IPS DF 19.7 (cell line): ENCODE data around the gene RASGRF1.
"Not testable (repeated sequence)": the region's sequence is repeated elsewhere in the genome, so short reads cannot be mapped to it uniquely, and the experiment has no call there.

Experiments used
- DNase-seq: peaks from one replicate; pipeline ENCODE4 v3.0.0-alpha.2; 2013; ENCODE audit warnings: low read depth, low spot score

RASGRF1 gene

DNA sequence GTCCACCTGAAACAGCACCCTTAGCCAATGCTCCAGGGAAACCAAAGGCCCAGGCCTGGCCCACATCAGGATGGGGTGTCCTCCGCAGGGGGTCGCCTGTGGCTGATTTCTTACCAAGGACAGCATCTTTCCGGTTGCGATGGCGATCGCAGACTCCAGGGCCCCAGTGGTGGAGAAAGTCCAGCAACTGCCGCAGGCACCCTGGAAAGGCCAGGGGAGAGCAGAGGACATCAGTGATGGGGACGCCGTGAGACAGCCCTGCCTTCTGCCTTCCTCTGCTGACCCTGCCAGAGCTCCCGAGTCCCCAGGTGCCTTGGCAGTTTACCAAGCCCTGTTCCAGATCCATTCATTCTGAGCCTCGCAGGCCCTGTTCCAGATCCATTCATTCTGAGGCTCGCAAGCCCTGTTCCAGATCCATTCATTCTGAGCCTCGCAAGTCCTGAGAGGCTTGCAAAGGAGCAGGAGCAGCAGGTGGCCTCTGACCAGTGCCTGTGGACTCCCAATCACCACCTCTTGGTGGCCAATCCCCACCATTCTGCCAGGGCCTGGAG lies 158.2 kb downstream of the RASGRF1 start:
- no peak for DNase-seq

DNA sequence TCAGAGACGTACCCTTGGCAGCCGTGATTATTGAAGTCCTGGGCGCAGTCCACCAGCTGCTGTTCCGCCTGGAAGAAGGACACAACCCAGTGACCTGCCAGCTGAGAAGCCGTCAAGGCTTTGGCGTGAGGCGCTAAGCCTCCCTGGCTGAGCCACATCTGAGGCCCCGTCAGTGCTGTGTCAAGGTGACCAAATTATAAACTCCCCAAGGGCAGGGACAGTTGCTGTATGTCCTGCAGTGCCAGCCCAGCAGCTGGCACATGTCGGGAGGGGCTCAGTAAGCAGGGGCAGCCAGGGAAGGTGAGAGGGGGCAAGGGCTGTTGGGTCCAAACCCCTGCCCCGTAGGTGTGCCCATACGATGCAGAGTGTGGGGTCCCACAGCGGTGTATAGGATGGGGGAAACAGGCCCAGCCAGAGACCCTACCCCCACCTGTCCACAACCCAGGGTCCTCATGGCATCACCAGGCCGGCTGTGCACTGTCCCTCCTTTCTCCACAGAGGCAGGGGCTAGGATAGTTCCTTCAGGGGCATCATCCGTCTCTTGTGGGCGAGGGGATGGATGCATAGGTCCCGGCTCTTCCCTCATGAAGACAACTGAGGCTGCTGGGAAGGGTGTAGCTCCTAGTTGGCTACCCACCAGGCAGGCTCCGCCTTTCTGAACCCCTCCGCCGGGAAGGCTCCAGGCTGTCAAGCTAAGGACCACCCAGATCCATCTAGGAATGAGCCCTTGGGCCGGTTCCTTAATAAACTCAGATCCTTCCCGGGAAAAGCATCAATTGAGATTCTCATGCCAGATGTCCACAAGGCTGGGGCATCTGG lies 158.9 kb downstream of the RASGRF1 start:
- DNase-seq = no peak

GRCh38 chr15:78930577-78931388 lies 159.8 kb downstream of the RASGRF1 start:
- no peak for DNase-seq

DNA sequence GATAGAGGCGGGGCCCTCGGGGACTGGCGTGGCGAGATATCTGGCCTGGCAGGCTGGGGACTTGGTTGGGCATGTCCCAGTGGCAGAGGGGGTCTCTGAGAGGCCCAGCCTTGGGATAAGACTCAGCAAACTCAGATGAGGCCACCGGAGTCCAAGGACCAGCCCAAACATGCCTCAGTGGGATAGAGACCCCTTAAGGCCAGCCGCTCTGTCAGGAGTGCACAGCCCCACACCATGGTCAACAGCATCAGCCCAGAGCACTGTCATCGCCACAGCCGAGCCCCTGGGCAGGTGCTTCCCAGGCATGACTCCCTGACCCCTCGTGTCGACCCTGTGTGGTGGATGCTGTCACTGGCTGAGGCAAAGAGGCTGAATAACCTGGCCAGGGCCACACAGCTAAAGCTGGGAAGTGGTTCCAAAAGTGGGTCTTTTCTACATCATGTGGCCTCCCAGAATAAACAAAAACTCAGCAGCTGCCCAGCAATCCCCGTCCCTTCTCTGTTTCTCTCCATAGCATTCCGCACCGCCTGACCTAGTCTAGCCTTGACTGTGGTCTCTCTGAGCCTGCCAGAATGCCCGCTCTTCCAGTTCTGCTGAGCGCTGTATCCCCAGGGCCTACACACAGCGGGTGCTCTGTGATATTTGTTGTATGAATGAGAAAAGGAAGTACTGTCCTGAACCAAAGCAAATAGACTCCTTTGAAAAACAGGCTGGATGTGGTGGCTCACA lies 160.9 kb downstream of the RASGRF1 start:
- DNase-seq = no peak

- no peak for DNase-seq
Observed at GRCh38 chr15:78928616-78929093, 161.9 kb downstream of the RASGRF1 start.

DNA sequence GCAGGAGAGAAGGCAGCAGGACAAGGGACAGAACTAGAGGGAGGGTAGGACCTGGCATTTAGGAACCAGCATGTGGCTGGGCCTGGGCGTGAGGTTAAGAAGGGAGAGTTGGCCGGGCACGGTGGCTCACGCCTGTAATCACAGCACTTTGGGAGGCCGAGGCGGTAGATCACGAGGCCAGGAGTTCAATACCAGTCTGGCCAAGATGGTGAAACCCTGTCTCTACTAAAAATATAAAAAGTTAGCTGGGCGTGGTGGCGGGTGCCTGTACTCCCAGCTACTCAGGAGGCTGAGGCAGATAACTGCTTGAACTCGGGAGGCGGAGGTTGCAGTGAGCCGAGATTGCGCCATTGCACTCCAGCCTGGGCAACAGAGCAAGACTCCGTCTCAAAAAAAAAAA lies 162.4 kb downstream of the RASGRF1 start:
- DNase-seq = not testable (repeated sequence)

DNA sequence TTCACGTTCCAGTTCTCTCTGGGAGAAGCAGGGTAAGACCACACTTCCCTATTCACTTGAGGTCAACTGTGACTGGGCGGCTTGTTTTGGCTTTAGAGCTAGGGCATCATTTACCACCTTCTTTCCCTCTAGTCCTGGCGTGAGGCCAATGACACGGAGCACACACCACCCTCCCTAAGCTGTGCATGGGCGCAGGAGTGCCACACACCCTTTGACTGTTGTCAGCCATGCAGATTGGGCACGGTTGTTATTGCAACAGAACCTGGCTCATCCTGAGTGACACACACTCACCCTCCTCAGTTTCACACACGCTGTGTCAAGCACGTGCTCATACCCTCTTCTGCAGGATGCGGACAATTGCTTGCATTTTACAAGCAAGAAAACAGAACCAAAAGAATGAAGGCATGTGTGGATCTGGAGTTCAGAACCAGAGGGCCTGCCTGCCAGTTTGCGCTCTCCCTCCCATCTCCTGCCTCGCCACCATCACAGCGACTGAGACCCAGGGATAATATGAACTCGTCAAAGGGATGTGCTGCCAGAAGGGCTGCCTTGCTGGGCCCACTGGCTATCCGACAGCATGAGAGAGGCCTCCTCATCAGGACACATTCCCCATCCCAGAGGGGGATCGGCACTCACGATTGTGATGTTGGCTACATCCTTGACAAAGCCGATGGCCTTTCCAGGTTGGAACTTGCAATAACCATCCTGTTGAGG lies 163.3 kb downstream of the RASGRF1 start:
- DNase-seq = no peak

- DNase-seq = no peak
Observed at GRCh38 chr15:78925956-78926743, 164.4 kb downstream of the RASGRF1 start.

GRCh38 chr15:78925076-78925624 lies 165.4 kb downstream of the RASGRF1 start:
- DNase-seq = no peak

DNA sequence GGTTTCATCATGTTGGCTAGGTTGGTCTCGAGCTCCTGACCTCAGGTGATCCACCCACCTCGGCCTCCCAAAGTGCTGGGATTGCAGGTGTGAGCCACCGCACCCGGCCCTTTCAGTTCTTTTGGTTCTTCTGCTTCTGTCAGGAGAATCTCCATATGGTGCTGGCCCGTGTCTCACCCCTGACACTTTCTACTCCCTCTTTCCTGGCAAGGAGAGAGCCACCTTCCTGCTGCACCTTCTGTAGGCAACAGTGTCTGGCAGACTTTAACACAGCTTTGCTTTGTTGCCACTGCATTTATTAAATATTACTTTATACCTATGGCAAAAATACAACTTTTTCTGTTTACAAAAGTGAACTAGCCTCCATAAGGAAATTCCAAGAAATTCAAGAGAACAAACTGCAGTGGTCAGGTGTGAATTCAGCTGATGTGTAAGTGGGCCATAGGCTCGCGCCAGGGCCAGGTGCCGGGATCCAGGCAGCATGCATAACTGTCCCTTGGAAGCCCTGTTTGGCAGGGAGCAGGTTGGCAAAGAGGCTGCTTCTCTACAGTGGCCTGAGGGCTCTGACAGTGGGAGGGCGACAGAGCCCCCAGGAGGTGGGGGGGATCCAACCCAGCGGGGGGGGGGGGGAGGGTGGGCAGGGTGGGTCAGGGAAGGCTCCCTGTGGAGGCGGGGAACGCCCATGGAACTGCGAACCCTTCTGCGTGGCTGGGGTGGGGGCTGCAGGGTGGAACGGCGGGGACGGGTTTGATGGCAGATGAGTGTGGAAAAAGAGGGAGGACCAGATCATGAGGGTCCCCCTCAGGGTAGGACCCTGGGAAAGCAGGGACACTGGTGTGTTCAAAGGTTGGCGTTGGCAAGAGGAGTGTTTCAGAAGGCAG lies 166.9 kb downstream of the RASGRF1 start:
- DNase-seq = no peak

- no peak for DNase-seq
Observed at GRCh38 chr15:78923015-78923414, 167.6 kb downstream of the RASGRF1 start.

GRCh38 chr15:78922527-78922926 lies 168.1 kb downstream of the RASGRF1 start:
- DNase-seq = no peak

DNA sequence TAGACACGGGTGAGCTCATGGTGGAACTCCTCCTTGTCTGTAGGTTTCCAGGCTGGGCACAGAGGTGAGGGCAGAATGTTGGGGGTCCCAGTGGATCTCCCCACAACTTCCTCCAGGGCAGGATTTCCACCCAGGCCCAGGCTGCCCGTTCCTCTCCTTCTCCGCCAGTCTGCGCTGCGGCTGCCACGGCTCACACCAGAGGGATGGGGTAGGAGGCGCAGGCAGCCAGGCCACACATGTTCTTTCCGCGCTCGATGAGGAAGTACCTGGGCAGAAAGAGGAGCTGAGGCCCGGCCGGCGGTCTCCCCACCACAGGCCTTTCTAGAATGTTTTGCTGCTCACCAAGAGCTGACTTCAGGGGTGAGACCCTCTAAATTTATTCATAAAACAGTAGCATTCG lies 168.6 kb downstream of the RASGRF1 start:
- DNase-seq = no peak

DNA sequence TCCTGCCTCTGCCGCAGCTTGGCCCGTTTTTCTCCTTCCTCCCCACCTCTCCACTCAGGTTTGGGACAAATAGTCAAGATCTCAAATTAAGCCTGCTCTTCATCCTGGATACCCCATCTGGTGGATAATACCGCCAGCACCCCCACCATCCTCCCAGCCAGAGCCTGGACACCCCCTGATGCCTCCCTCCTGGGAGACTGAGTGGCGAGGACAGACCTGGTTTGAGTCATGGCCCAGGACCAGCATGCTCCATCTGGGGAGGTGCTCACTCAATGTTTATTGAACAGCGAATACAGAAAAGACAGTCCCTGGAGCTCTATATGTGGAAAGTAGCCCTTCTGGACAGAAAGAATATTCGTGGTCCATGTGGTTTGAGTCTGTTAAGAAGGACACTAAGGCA lies 169.1 kb downstream of the RASGRF1 start:
- DNase-seq = no peak

DNA sequence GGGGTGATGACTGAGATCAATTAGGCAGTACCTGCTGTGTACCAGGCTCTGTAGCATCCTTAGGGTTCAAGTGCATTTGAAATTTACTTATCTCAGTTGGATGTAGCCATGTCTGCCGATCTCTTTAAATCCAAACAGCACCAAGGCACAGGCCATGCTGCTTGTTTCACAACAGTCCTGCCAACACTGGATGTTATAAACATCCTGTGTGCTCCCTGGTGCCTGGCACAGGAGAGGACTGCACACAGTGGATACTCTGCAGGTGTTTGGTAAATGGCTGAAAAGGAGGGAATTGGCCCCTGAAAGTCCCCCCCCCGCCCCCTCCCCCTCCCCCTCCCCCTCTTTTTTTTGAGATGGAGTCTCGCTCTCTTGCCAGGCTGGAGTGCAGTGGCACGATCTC lies 172.7 kb downstream of the RASGRF1 start:
- DNase-seq = no peak

- DNase-seq = no peak
Observed at GRCh38 chr15:78916088-78916487, 174.5 kb downstream of the RASGRF1 start.

- DNase-seq = no peak
Observed at GRCh38 chr15:78915341-78916087, 175.1 kb downstream of the RASGRF1 start.
